ENCODE results near the gene NOP58. TPM values are rescaled to one million over a fixed set of nuclear protein-coding genes. Genes with fewer than 3 reads are reported as not detected.

Gene NOP58
- total and polyA plus RNA-seq, 2 of the 8 experiments (the other 6 are each of a cell fraction or from before 2014, with no cell fraction given) = 41.5 to 133 TPM

GRCh38 chr2:202238234-202239197 lies 27.0 kb upstream of the NOP58 start, which contains the start of gene SUMO1 (continued):
- TF ChIP-seq, protein P1, sequence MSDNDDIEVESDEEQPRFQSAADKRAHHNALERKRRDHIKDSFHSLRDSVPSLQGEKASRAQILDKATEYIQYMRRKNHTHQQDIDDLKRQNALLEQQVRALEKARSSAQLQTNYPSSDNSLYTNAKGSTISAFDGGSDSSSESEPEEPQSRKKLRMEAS (IDR thresholded peaks at IDR 0.05) = peak; percentile 11; the same call in 1 of the 2 replicates
- TF ChIP-seq JUN (IDR thresholded peaks at IDR 0.05; ENCODE audit: low read depth, low read length) (no peak), SP1 (IDR thresholded peaks at IDR 0.05; ENCODE audit: low read depth, low read length) (0 out of 2 replicates have a peak, but pooled peaks have one; percentile 6), POU5F1 (IDR thresholded peaks at IDR 0.05; ENCODE audit: low read depth, low read length) (no peak), KDM5A (IDR thresholded peaks at IDR 0.05; ENCODE audit: low read length) (no peak; the same call in 1 of the 2 replicates), TAF7 (optimal IDR thresholded peaks at IDR 0.05; ENCODE audit: borderline replicate concordance, low read depth, low read length) (no peak), SP2 (IDR thresholded peaks at IDR 0.05; ENCODE audit: low read length) (no peak), KDM1A (IDR thresholded peaks at IDR 0.05; ENCODE audit: borderline replicate concordance, low read length) (peak; percentile 92; the same call in 1 of the 2 replicates), SIN3A (conservative IDR thresholded peaks at IDR 0.05 in 1 of 2, IDR thresholded peaks at IDR 0.05 in 1 of 2; ENCODE audit: low read depth in 1 of 2, low read length in 2 of 2) (no peak), HDAC2 (IDR thresholded peaks at IDR 0.05; ENCODE audit: borderline replicate concordance in 1 of 2, low read depth in 2 of 2, low read length in 2 of 2) (no peak), CEBPB (IDR thresholded peaks at IDR 0.05; ENCODE audit: low read depth, low read length) (no peak), YY1 (IDR thresholded peaks at IDR 0.05; ENCODE audit: low read depth, low read length) (peak; percentile 42; the same call in 1 of the 2 replicates), RBBP5 (IDR thresholded peaks at IDR 0.05; ENCODE audit: borderline replicate concordance, low read depth, low read length) (peak; percentile 85; the same call in 1 of the 2 replicates), TAF1 (IDR thresholded peaks at IDR 0.05; ENCODE audit: low read depth, low read length) (peak; percentile 92), POLR2A (IDR thresholded peaks at IDR 0.05; ENCODE audit: control extremely low read depth in 1 of 2, low read depth in 2 of 2, low read length in 2 of 2) (peak; percentile 84 to 99), GABPA (IDR thresholded peaks at IDR 0.05; ENCODE audit: borderline replicate concordance, insufficient read depth, low read length) (peak; percentile 91; the same call in 1 of the 2 replicates), SP4 (IDR thresholded peaks at IDR 0.05; ENCODE audit: low read length) (0 out of 2 replicates have a peak, but pooled peaks have one; percentile 6), HDAC6 (IDR thresholded peaks at IDR 0.05; ENCODE audit: low read depth, low read length) (no peak), EZH2 (IDR thresholded peaks at IDR 0.05; ENCODE audit: low read depth, low read length, severe bottlenecking) (no peak), CTBP2 (IDR thresholded peaks at IDR 0.05; ENCODE audit: borderline replicate concordance, insufficient read depth, insufficient read length, low read length) (peak; percentile 49), SIRT6 (IDR thresholded peaks at IDR 0.05; ENCODE audit: low read length) (no peak), USF2 (IDR thresholded peaks at IDR 0.05; ENCODE audit: low read length) (no peak)

All from H1 (cell line).